Stimulated activated CD4-positive, alpha-beta T cell treated with anti-CD3 and anti-CD28 coated beads, TNF-alpha, amount 100 ng/mL, for 48 hours (primary cell): ENCODE data around the gene SEPTIN2.
"Not testable (repeated sequence)": the region's sequence is repeated elsewhere in the genome, so short reads cannot be mapped to it uniquely, and the experiment has no call there.

Source experiments
- DNase-seq, 3 donors: peaks; one replicate each; pipeline ENCODE4 v3.0.0-alpha.2; 2020; ENCODE audit warnings: low read depth in 3 of 3

Gene SEPTIN2

DNA sequence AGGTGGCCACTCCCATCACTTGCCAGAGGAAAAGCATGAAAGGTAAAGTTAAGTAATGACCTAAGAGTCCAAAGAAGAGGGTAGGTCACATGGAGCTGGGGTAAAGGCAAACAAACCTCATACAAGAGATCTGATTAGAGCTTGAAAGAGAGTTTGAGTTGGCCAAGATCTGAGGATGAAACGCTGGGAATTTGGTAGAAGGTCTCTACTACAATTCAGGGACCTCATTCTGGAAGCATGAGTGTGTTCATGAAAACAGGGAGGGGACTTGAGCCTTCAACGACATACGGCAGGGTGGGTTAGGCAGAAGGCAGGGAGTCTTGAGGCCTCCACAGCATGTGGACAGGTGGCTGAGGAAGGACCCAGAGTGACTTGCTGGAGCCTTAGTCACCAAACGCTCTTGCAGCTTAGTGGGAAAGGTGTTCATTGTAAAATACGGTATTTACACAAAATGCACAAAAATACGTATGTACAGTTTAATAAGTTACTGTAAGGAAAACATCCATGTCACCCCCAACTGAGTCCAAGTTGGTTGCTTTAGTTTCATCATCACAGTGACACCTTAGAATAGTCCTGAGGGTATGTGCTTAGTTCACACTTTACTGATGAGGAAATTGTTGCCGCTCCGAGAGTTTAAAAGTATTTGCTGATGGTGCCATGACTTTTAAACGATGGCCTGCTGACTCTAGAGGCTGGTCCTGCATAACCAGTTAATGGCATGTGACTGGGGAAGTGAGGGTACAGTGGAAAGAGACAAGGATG is 35.3 kb downstream of the SEPTIN2 start:
- no peak for DNase-seq

- DNase-seq: no peak
Observed at GRCh38 chr2:241351640-241352031, 35.9 kb downstream of the SEPTIN2 start.

- no peak for DNase-seq
Observed at GRCh38 chr2:241352227-241352626, 36.5 kb downstream of the SEPTIN2 start.

- DNase-seq: peak; percentile 38 to 78 (median 61)
Observed at GRCh38 chr2:241354668-241355658, 39.2 kb downstream of the SEPTIN2 start.

GRCh38 chr2:241355983-241356870 is 40.5 kb downstream of the SEPTIN2 start, which contains the start of gene FARP2:
Gene FARP2 (plus strand): TSS chr2:241356285. CDS start chr2:241373108, 16,823 bp downstream.
- peak; percentile 93 to 98 (median 94) for DNase-seq

- no peak for DNase-seq
Observed at GRCh38 chr2:241356871-241357260, 41.1 kb downstream of the SEPTIN2 start.

GRCh38 chr2:241357531-241357930 is 41.8 kb downstream of the SEPTIN2 start:
- no peak for DNase-seq

GRCh38 chr2:241358470-241358869 is 42.7 kb downstream of the SEPTIN2 start:
- no peak for DNase-seq

GRCh38 chr2:241359481-241360045 is 43.8 kb downstream of the SEPTIN2 start:
- no peak for DNase-seq

DNA sequence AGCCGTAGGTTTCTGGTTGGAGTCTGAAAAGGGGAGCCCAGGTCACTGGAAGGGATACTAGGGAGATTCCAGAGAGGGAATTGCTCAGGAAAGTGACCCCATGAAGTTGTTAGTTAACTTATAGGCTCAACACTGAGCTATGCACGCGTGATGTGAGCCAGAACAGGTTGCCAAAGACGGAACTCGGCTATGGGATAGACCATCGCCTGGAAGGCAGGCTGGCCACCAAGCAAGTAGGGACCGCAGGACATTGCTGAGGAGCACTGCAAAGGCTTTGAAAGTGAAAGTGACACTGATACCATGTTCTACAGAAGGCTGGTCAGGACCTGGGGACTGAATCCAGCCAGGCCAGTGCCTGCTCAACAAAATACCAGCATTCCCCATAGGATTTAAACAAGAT is 47.7 kb downstream of the SEPTIN2 start:
- no peak for DNase-seq

- DNase-seq: no peak
Observed at GRCh38 chr2:241364781-241365180, 49.1 kb downstream of the SEPTIN2 start.

- DNase-seq: no peak
Observed at GRCh38 chr2:241366678-241367077, 51.0 kb downstream of the SEPTIN2 start.

GRCh38 chr2:241368643-241369042 is 52.9 kb downstream of the SEPTIN2 start:
- no peak for DNase-seq

DNA sequence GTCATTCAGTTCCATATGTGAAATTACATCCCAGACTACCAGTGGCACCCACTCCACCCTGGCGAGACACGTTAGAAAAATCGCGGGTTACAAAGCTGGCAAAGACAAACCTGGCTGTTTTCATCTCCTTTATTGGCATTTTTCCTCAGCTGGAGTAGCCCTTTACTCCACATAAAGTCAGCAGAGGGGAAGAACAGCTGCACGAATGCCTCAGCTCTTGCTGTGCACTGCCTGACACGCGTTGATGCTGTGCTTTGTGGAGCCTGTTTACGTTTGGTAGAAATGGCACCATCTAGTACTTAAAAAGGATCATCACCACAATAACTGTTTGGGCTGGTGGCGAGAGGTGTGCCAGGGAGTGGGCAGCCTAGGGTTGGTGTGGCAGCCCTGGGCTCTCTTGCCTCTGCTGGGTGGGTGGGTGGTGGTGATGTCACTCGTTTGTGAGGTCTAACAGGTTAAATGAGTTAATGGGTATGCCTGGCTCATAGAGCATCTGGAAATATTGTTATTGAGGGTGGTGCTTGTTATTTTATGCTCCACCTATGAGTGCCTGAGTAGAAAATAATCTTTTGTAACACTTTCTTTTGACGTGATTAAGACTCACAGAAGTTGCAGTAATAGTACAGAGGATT is 56.8 kb downstream of the SEPTIN2 start:
- no peak for DNase-seq

- no peak for DNase-seq
Observed at GRCh38 chr2:241373446-241373845, 57.7 kb downstream of the SEPTIN2 start.

DNA sequence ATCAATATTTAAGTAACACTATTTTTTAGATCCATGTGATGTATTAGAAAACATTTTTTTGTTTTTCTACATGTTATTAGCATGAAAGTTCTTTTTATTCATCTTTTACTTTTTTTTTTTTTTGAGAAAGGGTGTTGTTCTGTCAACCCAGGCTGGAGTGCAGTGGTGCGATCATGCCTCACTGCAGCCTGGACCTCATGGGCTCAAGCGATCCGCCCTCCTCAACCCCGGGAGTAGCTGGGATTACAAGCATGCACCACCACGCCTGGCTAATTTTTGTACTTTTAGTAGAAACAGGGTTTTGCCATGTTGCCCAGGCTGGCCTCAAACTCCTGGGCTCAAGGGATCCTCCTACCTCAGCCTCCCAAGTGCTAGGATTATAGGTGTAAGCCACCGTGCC is 58.2 kb downstream of the SEPTIN2 start:
- DNase-seq: not testable (repeated sequence)

GRCh38 chr2:241375300-241375699 is 59.6 kb downstream of the SEPTIN2 start:
- DNase-seq: no peak

DNA sequence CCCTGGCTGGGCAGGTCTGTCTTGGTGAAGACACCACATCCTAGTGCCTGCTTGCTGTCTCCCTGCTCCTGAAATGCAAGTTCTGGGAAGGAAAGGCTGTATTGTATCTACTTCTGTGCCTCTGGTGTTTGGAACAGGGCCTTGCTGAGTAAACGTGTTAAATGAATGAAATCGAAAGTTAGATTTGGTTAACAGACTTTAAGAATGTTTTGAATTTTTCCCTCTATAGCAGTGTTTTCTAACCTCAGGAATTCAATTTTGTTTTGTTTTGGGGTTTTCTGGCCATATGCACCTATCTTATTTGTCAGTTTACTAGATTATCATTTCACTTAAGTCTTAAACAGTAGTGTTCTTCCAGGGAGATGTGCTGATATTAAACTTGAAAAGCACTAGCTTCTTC is 61.1 kb downstream of the SEPTIN2 start:
- DNase-seq: no peak

GRCh38 chr2:241378816-241379215 is 63.1 kb downstream of the SEPTIN2 start:
- DNase-seq: no peak
